Caco-2 (cell line): ENCODE data around the gene NABP1. TPM values are rescaled to one million over a fixed set of nuclear protein-coding genes. Genes with fewer than 3 reads are reported as not detected.
A peak's percentile ranks its signal among the peaks of the same experiment; 100 is the strongest.

Experiments
- BruUV-seq: library from RNA; stranded (reverse); fragments of 400-500 nt; replicated peaks from 2 replicates; lab custom pipeline; 2021; lab: Mats Ljungman, UMichigan
- CTCF ChIA-PET: fragments of 300-600 bp; sonication (Branson Sonifier 250); formaldehyde crosslinking; loops from one replicate; lab custom pipeline; 2022; ENCODE audit warnings: antibody characterized with exemption; lab: Charles Lee
- POLR2A ChIA-PET: fragments of 300-600 bp; sonication (Branson Sonifier 250); formaldehyde crosslinking; loops from one replicate; lab custom pipeline; 2022; ENCODE audit warnings: antibody characterized with exemption; lab: Charles Lee
- DNase-seq, 2 experiments: peaks; one replicate each; pipeline versions ENCODE4 v3.0.0 to v3.0.0-alpha.2; 2020 to 2022
- H3K27me3 ChIP-seq: replicated peaks from 2 replicates; pipeline ENCODE4 v1.6.0; 2011; ENCODE audit warnings: low read length; ENCODE audit not compliant: control insufficient read depth, insufficient read depth
- H3K36me3 ChIP-seq: 2 replicates; pipeline ENCODE4 v1.5.1; 2011; ENCODE audit warnings: low read length; ENCODE audit not compliant: control insufficient read depth, insufficient read depth
- H3K4me1 ChIP-seq: fragments of 250-450 bp; sonication (Bioruptor Pico); 2 replicates; pipeline ENCODE4 v1.5.1; 2020; ENCODE audit warnings: mild to moderate bottlenecking
- H3K4me3 ChIP-seq: 2 replicates; pipeline ENCODE4 v1.5.1; 2011; ENCODE audit warnings: low read depth, mild to moderate bottlenecking, control low read depth, low read length
- H3K9me3 ChIP-seq: fragments of 250-450 bp; sonication (Bioruptor Pico); 2 replicates; pipeline ENCODE4 v1.5.1; 2020; ENCODE audit warnings: mild to moderate bottlenecking, moderate library complexity
- H3K27ac Mint-ChIP-seq: one replicate; pipeline ENCODE4 v1.8.0; 2022; ENCODE audit warnings: mixed read lengths; ENCODE audit not compliant: unreplicated experiment
- H3K27me3 Mint-ChIP-seq: one replicate; pipeline ENCODE4 v1.8.0; 2022; ENCODE audit warnings: mixed read lengths; ENCODE audit not compliant: insufficient read depth, unreplicated experiment
- H3K36me3 Mint-ChIP-seq: one replicate; pipeline ENCODE4 v1.8.0; 2022; ENCODE audit warnings: mild to moderate bottlenecking, mixed read lengths; ENCODE audit not compliant: insufficient read depth, unreplicated experiment
- H3K4me1 Mint-ChIP-seq: one replicate; pipeline ENCODE4 v1.8.0; 2022; ENCODE audit warnings: low read depth, mixed read lengths; ENCODE audit not compliant: unreplicated experiment
- H3K4me3 Mint-ChIP-seq: one replicate; pipeline ENCODE4 v1.8.0; 2022; ENCODE audit warnings: mild to moderate bottlenecking, moderate library complexity, mixed read lengths; ENCODE audit not compliant: unreplicated experiment
- H3K9me3 Mint-ChIP-seq: one replicate; pipeline ENCODE4 v1.8.0; 2022; ENCODE audit warnings: mixed read lengths; ENCODE audit not compliant: unreplicated experiment
- CTCF ChIP-seq, 2 experiments: fragments of 200-600 bp in 1 of 2; IDR thresholded peaks; 1 replicate in 1 of 2; 2 replicates in 1 of 2; pipeline versions ENCODE4 v1.5.1 to v1.8.0; 2011 to 2022; ENCODE audit warnings: antibody characterized with exemption in 1 of 2, control low read depth in 1 of 2, inconsistent platforms in 1 of 2, low read depth in 1 of 2, low read length in 1 of 2, mild to moderate bottlenecking in 1 of 2, moderate library complexity in 1 of 2; ENCODE audit not compliant: insufficient read depth in 1 of 2, severe bottlenecking in 1 of 2, unreplicated experiment in 1 of 2
- intact Hi-C: fragments of 100-400 bp; cut with micrococcal nuclease; formaldehyde crosslinking; loops from one replicate; pipeline ENCODE4 v1.10.0; 2022; ENCODE audit not compliant: unreplicated experiment
- total RNA-seq: library from RNA; stranded (reverse); gene quantifications from 2 replicates; pipeline ENCODE4 v1.2.3, GENCODE V29; 2022

Gene NABP1
- total RNA-seq, 1 experiment from 2014 or later, result 89.8 TPM

GRCh38 chr2:191710411-191710900, 32.5 kb downstream of the NABP1 start:
- no peaks in the 10 kb centered on the region for H3K36me3 ChIP-seq
- CTCF ChIA-PET, result no interaction called here

GRCh38 chr2:191711621-191712020, 33.7 kb downstream of the NABP1 start:
- intact Hi-C loops, result no loop called here
- no TSS peak for BruUV-seq
- Mint-ChIP-seq H3K36me3 (no peaks in the 10 kb centered on the region), H3K4me3 (no peak overlapping the region), H3K9me3 (no peaks in the 10 kb centered on the region), H3K4me1 (no peaks in the 10 kb centered on the region), H3K27ac (no peak overlapping the region), H3K27me3 (no peaks in the 10 kb centered on the region)
- no peaks in the 10 kb centered on the region for H3K36me3 ChIP-seq
- no peaks in the 10 kb centered on the region for H3K27me3 ChIP-seq
- ChIA-PET POLR2A (interaction anchor here (0.6 to 0.7 kb wide), 2 partner anchors 34 to 146 kb away, joined by 4 to 11 read pairs; no protein-coding TSS in a partner anchor), CTCF (no interaction called here)
- H3K4me3 ChIP-seq, result no peak overlapping the region
- TF ChIP-seq CTCF (IDR thresholded peaks at IDR 0.05; ENCODE audit: insufficient read depth in 1 of 2, low read depth in 1 of 2, low read length in 1 of 2, severe bottlenecking in 1 of 2, unreplicated experiment in 1 of 2), result no peak
- DNase-seq, result no peak
- no peaks in the 10 kb centered on the region for H3K4me1 ChIP-seq
- H3K9me3 ChIP-seq, result no peaks in the 10 kb centered on the region

More at GRCh38 chr2:191710411-191710900, 32.5 kb downstream of the NABP1 start:
- no peak overlapping the region for H3K4me3 ChIP-seq
- no peaks in the 10 kb centered on the region for H3K27me3 Mint-ChIP-seq
- no peak for TF ChIP-seq CTCF (IDR thresholded peaks at IDR 0.05; ENCODE audit: insufficient read depth in 1 of 2, low read depth in 1 of 2, low read length in 1 of 2, severe bottlenecking in 1 of 2, unreplicated experiment in 1 of 2)
- no TSS peak for BruUV-seq
- POLR2A ChIA-PET, result no interaction called here
- H3K27ac Mint-ChIP-seq, result no peak overlapping the region
- DNase-seq, result no peak
- intact Hi-C loops, result no loop called here
- H3K36me3 Mint-ChIP-seq, result no peaks in the 10 kb centered on the region
- no peak overlapping the region for H3K4me3 Mint-ChIP-seq
- H3K4me1 ChIP-seq, result no peaks in the 10 kb centered on the region
- no peaks in the 10 kb centered on the region for H3K9me3 Mint-ChIP-seq
- H3K27me3 ChIP-seq, result no peaks in the 10 kb centered on the region
- no peaks in the 10 kb centered on the region for H3K4me1 Mint-ChIP-seq
- H3K9me3 ChIP-seq, result no peaks in the 10 kb centered on the region

- ChIA-PET CTCF (no interaction called here), POLR2A (no interaction called here)
- H3K36me3 ChIP-seq, result no peaks in the 10 kb centered on the region
- no peaks in the 10 kb centered on the region for H3K27me3 ChIP-seq
- intact Hi-C loops, result loop anchor here (2.0 kb wide), 1 partner anchor 45 kb away; no protein-coding TSS in a partner anchor
- no peaks in the 10 kb centered on the region for H3K9me3 ChIP-seq
- Mint-ChIP-seq H3K4me3 (no peak overlapping the region), H3K27ac (no peak overlapping the region), H3K36me3 (no peaks in the 10 kb centered on the region), H3K9me3 (no peaks in the 10 kb centered on the region), H3K4me1 (no peaks in the 10 kb centered on the region), H3K27me3 (no peaks in the 10 kb centered on the region)
- no peaks in the 10 kb centered on the region for H3K4me1 ChIP-seq
- peak in 1 of 2 experiments; percentile 25 for DNase-seq
- BruUV-seq, result no TSS peak
- H3K4me3 ChIP-seq, result no peak overlapping the region
- TF ChIP-seq CTCF (IDR thresholded peaks at IDR 0.05; ENCODE audit: insufficient read depth in 1 of 2, low read depth in 1 of 2, low read length in 1 of 2, severe bottlenecking in 1 of 2, unreplicated experiment in 1 of 2), result no peak
Observed at GRCh38 chr2:191713837-191714236, 35.9 kb downstream of the NABP1 start.
